OCI-M2 (cell line): ENCODE results near the gene AKR1C4.
"Not testable (repeated sequence)": the region's sequence is repeated elsewhere in the genome, so short reads cannot be mapped to it uniquely, and the experiment has no call there.

Experiments used
- DNase-seq: peaks from one replicate; lab custom pipeline; 2025; ENCODE audit not compliant: unreplicated experiment; lab: John Stamatoyannopoulos, UW

AKR1C4 gene

DNA sequence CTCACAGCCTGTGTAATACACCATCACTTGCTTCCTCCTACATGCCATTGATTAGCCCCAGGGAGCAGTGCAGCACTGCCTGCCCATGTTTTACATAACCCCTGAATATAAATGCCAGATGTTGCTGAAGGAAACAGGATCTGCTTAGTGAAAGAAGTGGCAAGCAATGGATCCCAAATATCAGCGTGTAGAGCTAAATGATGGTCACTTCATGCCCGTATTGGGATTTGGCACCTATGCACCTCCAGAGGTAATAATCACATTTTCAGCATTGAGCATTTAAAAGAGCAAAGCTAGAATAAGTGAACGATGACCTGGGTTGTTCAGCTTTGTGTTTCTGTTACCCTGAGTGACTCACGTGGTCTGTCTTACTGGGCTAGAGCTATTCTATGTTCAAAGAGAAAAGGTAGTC is at the start of gene AKR1C4:
TSS of gene AKR1C4 (plus strand) at position 136 of the 412 bp plus-strand sequence. CDS start at position 167, 31 bp downstream.
- DNase-seq: no peak

DNA sequence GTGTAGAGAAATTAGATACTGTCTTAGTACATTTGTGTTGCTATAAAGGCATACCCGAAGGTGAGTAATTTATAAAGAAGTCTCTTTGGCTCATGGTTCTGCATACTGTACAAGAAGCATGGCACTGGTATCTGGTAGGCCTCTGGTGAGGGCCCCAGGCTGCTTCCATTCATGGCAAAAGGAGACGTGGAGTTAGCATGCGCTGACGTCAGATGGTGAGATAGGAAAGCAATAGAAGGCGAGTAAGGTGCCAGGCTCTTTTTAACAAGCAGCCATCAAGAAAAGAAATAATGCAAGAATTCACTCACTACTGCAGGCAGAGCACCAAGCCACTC is 49.8 kb upstream of the AKR1C4 start:
- DNase-seq: no peak

- DNase-seq: no peak
These were observed 49.2 kb upstream of the AKR1C4 start for GRCh38 chr10:5147255-5147980.

- DNase-seq: no peak
These were observed 48.5 kb upstream of the AKR1C4 start for GRCh38 chr10:5147981-5148677.

DNA sequence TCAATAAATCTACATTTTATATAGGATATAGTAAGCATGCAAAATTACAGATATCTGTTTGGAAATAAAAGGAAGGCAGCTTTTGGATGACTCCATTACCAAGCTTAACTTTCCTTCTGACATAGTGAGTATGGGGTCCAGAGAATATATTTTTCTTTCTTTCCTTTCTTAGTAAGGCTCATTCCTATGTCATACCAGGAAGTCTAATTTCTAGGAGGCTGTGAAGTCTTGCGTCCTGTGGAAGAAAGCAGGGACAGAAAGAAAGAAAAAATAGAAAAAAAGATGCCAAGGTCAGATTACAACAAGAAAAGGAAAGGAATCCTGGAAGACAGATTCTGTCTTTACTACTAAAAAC is 48.0 kb upstream of the AKR1C4 start:
- no peak for DNase-seq

- no peak for DNase-seq
These were observed 45.6 kb upstream of the AKR1C4 start for GRCh38 chr10:5151076-5151475.

- no peak for DNase-seq
These were observed 40.7 kb upstream of the AKR1C4 start for GRCh38 chr10:5155951-5156350.

GRCh38 chr10:5157501-5157900 is 39.1 kb upstream of the AKR1C4 start:
- DNase-seq: no peak

- DNase-seq: no peak
These were observed 37.5 kb upstream of the AKR1C4 start for GRCh38 chr10:5159126-5159525.

DNA sequence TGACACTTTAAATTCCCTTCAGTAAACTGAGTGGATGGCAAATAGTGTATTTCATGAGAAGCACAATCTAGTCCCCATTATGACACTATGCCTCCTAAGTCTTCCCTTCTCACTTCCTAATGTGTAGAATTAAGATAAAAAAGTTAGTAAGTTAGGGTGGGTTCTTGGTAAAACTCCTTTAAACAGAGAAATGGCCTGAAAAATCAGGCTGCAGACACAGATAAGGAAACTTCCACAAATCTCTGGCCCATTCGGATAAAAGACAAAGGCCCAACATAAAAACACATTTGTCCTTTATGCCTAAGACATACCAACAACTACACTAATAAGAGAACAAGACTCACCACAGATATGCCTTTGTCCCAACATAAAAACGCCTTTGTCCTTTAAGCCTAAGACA is 33.1 kb upstream of the AKR1C4 start:
- no peak for DNase-seq

DNA sequence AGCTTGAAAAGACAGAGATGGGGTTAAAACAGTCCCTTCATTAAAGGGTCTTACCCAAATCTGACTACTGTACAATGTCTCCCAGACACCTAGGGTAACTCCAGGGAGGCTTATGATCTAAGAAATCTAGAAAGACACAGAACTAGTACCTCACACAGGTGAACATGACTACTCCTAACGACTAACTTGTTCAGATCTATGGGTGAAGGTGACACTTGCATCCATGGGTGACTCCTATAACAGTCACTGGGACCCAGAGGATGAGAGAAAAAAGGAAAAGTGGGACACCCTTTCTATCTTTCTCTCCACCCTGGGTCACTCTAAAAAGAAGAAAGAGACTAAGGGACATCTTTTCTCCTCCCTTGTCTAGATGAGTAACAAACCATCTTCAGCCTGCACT is 30.9 kb upstream of the AKR1C4 start:
- DNase-seq: no peak

GRCh38 chr10:5168897-5169420 is 27.7 kb upstream of the AKR1C4 start:
- no peak for DNase-seq

DNA sequence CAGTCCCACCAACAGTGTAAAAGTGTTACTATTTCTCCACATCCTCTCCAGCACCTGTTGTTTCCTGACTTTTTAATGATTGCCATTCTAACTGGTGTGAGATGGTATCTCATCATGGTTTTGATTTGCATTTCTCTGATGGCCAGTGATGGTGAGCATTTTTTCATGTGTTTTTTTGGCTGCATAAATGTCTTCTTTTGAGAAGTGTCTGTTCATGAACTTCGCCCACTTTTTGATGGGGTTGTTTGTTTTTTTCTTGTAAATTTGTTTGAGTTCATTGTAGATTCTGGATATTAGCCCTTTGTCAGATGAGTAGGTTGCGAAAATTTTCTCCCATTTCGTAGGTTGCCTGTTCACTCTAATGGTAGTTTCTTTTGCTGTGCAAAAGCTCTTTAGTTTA is 21.1 kb upstream of the AKR1C4 start:
- not testable (repeated sequence) for DNase-seq

GRCh38 chr10:5180503-5180902 is 16.1 kb upstream of the AKR1C4 start:
- not testable (repeated sequence) for DNase-seq

DNA sequence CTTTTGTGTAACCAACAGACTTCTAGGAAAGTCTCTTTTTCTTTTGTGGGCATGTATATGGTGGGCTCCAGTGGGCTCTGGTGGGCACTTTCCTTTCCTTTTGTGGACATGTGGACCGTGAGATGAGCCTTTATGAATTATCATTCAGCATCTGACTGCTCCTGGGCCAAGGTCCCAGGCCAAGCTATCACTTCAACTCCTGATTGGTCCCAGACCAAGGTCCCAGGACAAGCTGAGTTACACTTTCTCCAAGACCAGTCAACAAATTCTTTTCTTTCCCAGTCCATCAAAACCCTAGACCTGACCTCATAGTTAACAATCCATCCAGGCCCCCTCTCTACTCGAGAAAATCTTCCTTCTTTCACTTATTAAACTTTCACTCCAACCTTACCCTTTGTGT is 12.7 kb upstream of the AKR1C4 start:
- DNase-seq: no peak

- DNase-seq: no peak
These were observed 11.5 kb upstream of the AKR1C4 start, which contains the start of gene AKR1C8 for GRCh38 chr10:5184987-5185775. Gene AKR1C8 (minus strand): TSS chr10:5185150. CDS start chr10:5185104, 46 bp downstream.

DNA sequence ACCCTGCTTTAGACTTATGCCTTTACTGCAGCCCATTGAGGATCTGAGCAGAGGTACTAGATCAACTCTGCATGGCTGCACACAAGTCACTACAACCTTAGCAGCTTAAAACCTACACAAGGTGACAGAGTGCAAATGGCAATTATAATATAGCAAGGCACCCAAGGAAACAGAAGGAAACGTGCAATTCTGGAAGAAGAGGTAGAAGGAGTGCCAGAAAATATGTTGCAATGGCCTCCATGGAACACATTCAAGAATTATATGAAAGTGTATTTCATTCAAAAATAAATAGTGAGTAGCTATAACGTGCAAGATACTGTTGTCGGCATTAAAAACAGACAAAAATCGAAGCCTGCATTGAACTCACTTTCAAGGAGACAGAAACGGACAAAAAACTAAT is 8.8 kb upstream of the AKR1C4 start:
- no peak for DNase-seq

DNA sequence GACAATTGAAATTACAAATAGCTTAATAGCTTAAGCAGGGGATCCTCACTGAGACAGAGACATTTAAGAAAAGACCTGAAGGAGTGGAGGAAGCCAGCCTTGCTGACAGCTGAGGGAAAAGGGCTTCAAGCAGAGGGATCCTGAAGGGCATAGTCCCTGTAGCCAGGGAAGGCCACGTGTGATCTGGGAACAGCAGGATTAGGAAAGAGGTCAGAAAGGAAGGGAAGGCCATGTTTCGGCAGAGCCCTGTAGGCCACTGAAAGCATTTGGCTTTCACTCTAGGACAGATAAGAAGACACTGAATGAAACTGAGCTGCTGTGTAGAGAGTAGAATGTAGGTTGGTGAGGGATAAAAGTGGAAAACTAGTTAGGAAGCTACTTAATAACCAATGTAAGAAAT is 8.3 kb upstream of the AKR1C4 start:
- no peak for DNase-seq

DNA sequence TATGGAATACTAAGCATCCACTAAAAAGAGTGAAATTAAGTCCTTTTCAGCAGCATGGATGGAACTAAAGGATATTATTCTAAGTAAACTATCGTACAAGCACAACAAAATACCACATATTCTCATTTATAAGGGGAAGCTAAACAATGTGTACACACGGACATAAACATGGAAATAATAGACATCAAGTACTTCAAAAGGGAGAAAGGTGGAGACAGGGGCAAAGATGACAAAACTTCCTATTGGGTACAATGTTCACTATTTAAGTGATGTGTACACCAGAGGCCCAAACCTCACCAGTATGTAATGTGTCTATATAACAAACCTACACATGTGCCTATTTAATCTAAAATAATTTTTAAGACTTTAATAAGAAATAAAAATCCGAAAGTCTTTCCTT is 2.2 kb upstream of the AKR1C4 start:
- no peak for DNase-seq

DNA sequence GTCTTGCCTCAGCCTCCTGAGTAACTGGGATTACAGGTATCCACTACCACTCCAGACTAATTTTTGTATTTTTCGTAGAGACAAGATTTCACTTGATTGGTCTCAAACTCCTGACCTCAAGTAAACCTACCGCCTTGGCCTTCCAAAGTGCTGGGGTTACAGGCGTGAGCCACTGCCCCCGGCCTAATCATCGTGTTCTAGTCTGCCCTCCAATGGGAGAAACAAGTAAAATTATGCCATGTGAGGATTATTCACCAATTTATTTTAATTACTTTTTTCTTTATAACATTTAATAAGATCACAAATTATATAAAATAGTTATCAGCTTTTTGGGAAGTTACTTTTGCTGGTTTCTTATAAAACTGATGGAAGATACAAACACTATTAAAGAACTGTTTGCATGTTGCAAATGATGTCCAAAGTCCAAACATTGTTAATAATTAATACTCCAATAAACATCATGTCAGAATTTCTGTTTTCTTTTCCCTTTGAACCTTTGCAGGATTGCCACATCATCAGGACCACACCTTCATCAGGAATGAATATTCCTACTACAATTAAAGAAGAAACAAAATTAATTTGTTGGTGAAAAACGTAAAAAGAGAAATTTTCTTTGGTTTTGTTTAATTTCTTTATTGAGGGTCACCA is 786 bp upstream of the AKR1C4 start:
- DNase-seq: no peak

DNA sequence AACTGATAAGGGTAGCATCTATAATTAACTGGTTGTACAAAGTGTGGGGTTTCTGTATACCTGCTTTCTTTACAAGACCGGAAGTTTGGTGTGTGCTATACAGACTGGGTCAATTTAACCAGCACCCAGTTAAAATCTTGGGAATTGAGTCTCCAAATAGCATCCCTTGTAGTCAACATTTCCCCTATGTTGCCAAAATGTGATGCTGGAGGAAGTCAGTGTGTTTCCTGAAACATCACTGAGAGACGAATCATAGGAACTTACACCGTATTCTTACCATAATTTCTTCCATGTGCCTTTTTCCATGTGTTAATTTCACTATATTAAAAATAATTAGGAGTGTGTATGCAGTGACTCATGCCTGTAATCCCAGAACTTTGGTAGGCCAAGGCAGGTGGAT is 1.7 kb downstream of the AKR1C4 start:
- DNase-seq: no peak
